Tibial nerve (tissue), 4 donors: ENCODE data around the gene TTC27.

Source experiments
- CTCF ChIP-seq, 5 experiments: fragments of 200-600 bp in 3 of 5; fragments of 450-650 bp in 2 of 5; sonication (generic) in 3 of 5; IDR thresholded peaks; one replicate each; pipeline ENCODE4 v1.5.1; 2016 to 2019; ENCODE audit warnings: antibody characterized with exemption in 5 of 5, mild to moderate bottlenecking in 3 of 5, moderate library complexity in 2 of 5
- EP300 ChIP-seq, 2 donors: sonication (generic); formaldehyde crosslinking; IDR thresholded peaks; one replicate each; pipeline ENCODE4 v1.6.1; 2017; ENCODE audit warnings: antibody characterized with exemption in 2 of 2, mild to moderate bottlenecking in 1 of 2

DNA sequence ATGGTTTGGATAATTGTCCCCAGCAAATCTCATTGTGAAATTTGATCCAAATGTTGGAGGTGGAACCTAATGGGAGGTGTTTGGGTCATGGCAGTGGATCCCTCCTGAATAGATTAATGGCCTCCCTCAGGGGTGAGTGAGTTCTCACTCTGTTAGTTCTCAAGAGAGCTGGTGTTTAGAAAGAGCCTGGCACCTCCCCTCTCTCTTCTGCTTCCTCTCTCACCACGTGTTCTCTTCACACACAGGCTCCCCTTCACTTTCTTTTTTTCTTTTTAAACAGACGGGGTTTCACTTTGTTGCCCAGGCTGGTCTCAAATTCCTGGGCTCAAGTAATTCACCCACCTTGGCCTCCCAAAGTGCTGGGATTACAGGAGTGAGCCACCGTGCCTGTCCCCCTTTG lies 207.3 kb downstream of the TTC27 start:
- TF ChIP-seq CTCF (IDR thresholded peaks at IDR 0.05) (no peak), EP300 (IDR thresholded peaks at IDR 0.05) (no peak)
